HepG2 (cell line): ENCODE data around the gene HIGD1A. TPM values are rescaled to one million over a fixed set of nuclear protein-coding genes. Genes with fewer than 3 reads are reported as not detected.
A peak's percentile ranks its signal among the peaks of the same experiment; 100 is the strongest.

Experiments used
- ATAC-seq: fragments of 200-7000 bp; cut with Tn5 transposase; 3 replicates; pipeline ENCODE4 v1.9.1; 2020; ENCODE audit warnings: mild to moderate bottlenecking, moderate library complexity
- BruUV-seq: library from RNA; stranded (reverse); fragments of 400-500 nt; replicated peaks from 2 replicates; lab custom pipeline; 2021; lab: Mats Ljungman, UMichigan
- CTCF ChIA-PET: fragments of 300-600 bp; formaldehyde crosslinking; extraction: SDS; loops from one replicate; lab custom pipeline; 2021; ENCODE audit warnings: low total read pairs, inconsistent platforms, low intra/inter-chr PET ratio; lab: Yijun Ruan, JAX
- POLR2A ChIA-PET: fragments of 350-600 bp; sonication (Branson Sonifier 250); formaldehyde crosslinking; loops from one replicate; lab custom pipeline; 2020; ENCODE audit warnings: antibody characterized with exemption, inconsistent platforms; lab: Yijun Ruan, JAX
- DNase-seq: peaks from one replicate; pipeline ENCODE4 v3.0.0-alpha.2; 2015; ENCODE audit warnings: low spot score
- FAIRE-seq: peaks from 3 replicates; lab custom pipeline; 2011; peaks lifted over from hg19 to GRCh38; lab: Jason Lieb, UNC
- H2AFZ ChIP-seq: one replicate; pipeline ENCODE4 v1.6.1; 2011; ENCODE audit warnings: low read length, inconsistent platforms
- H3K27ac ChIP-seq: fragments of 300-600 bp; 3 replicates; pipeline ENCODE4 v1.8.0; 2011; ENCODE audit warnings: mixed run types, mild to moderate bottlenecking, mixed read lengths, low read length, inconsistent platforms; ENCODE audit not compliant: insufficient read depth; ENCODE audit errors: extremely low read length
- H3K27me3 ChIP-seq, 2 experiments: fragments of 200-600 bp in 1 of 2; 2 replicates in 1 of 2; 3 replicates in 1 of 2; pipeline versions ENCODE4 v1.6.0 to v1.8.0; 2011; ENCODE audit warnings: low read length in 2 of 2, mild to moderate bottlenecking in 2 of 2, moderate library complexity in 2 of 2, inconsistent platforms in 1 of 2; ENCODE audit not compliant: insufficient read depth in 2 of 2, control insufficient read depth in 1 of 2
- H3K36me3 ChIP-seq, 2 experiments: fragments of 200-600 bp in 1 of 2; replicated peaks in 1 of 2; 2 replicates in 1 of 2; 3 replicates in 1 of 2; pipeline versions ENCODE4 v1.5.1 to v1.8.0; 2011; ENCODE audit warnings: low read length in 2 of 2, inconsistent platforms in 1 of 2; ENCODE audit not compliant: insufficient read depth in 2 of 2, control insufficient read depth in 1 of 2
- H3K4me1 ChIP-seq: 2 replicates; pipeline ENCODE4 v1.5.1; 2012; ENCODE audit warnings: low read length, inconsistent platforms; ENCODE audit not compliant: insufficient read depth
- H3K4me2 ChIP-seq: 2 replicates; pipeline ENCODE4 v1.6.0; 2011; ENCODE audit warnings: low read depth, low read length, inconsistent platforms
- H3K4me3 ChIP-seq, 3 experiments: fragments of 200-600 bp in 1 of 3; sonication (generic), shearing (Covaris generic) in 1 of 3; replicated peaks in 1 of 3; 2 replicates each; pipeline ENCODE4 v1.5.1; 2011 to 2016; ENCODE audit warnings: low read length in 3 of 3, inconsistent platforms in 2 of 3, low read depth in 2 of 3, mild to moderate bottlenecking in 2 of 3, control low read depth in 1 of 3, mixed read lengths in 1 of 3; ENCODE audit not compliant: insufficient read depth in 1 of 3
- H3K79me2 ChIP-seq: one replicate; pipeline ENCODE4 v1.6.1; 2011; ENCODE audit warnings: low read length, inconsistent platforms; ENCODE audit not compliant: insufficient read depth
- H3K9ac ChIP-seq: 2 replicates; pipeline ENCODE4 v1.6.0; 2011; ENCODE audit warnings: mild to moderate bottlenecking, low read depth, low read length, inconsistent platforms; ENCODE audit not compliant: insufficient read depth
- H3K9me3 ChIP-seq: 2 replicates; pipeline ENCODE4 v1.5.1; 2012; ENCODE audit warnings: mild to moderate bottlenecking, low read length
- H4K20me1 ChIP-seq: 2 replicates; pipeline ENCODE4 v1.6.0; 2011; ENCODE audit warnings: inconsistent platforms, mild to moderate bottlenecking, low read length, moderate library complexity; ENCODE audit not compliant: insufficient read depth
- DNMT3B ChIP-seq: conservative IDR thresholded peaks from 2 replicates; pipeline ENCODE4 v1.6.1; 2016; ENCODE audit warnings: missing biosample characterization, control low read depth
- FOXA1 ChIP-seq, 2 experiments: fragments of 450-650 bp in 1 of 2; sonication (generic) in 1 of 2; formaldehyde crosslinking in 1 of 2; IDR thresholded peaks; 2 replicates each; pipeline versions ENCODE4 v1.4.0 to v1.6.1; 2016 to 2020; ENCODE audit warnings: missing genetic modification reagents in 1 of 2
- HNF4G ChIP-seq, 2 experiments: sonication (generic) in 1 of 2; formaldehyde crosslinking in 1 of 2; IDR thresholded peaks; 2 replicates each; pipeline versions ENCODE4 v1.4.0 to v1.6.1; 2011 to 2020; ENCODE audit warnings: borderline replicate concordance in 2 of 2, low read depth in 2 of 2, mild to moderate bottlenecking in 2 of 2, low read length in 1 of 2, missing genetic modification reagents in 1 of 2, moderate library complexity in 1 of 2
- SOX13 ChIP-seq, 3 experiments: fragments of 450-650 bp in 1 of 3; sonication (generic) in 1 of 3; formaldehyde crosslinking in 1 of 3; IDR thresholded peaks in 2 of 3; conservative IDR thresholded peaks in 1 of 3; 2 replicates each; pipeline versions ENCODE4 v1.5.0 to v1.6.1; 2016 to 2020; ENCODE audit warnings: antibody characterized with exemption in 1 of 3, mild to moderate bottlenecking in 1 of 3, missing compliant biosample characterization in 1 of 3, missing genetic modification reagents in 1 of 3, moderate library complexity in 1 of 3
- TBX2 ChIP-seq: sonication (generic); formaldehyde crosslinking; IDR thresholded peaks from 2 replicates; pipeline ENCODE4 v1.5.0; 2020; ENCODE audit warnings: missing genetic modification reagents, mild to moderate bottlenecking, borderline replicate concordance
- ZBTB3 ChIP-seq: sonication (generic); formaldehyde crosslinking; IDR thresholded peaks from 2 replicates; pipeline ENCODE4 v1.4.0; 2020; ENCODE audit warnings: low read depth, mild to moderate bottlenecking, moderate library complexity, missing genetic modification reagents, borderline replicate concordance
- ZNF333 ChIP-seq: sonication (generic); formaldehyde crosslinking; IDR thresholded peaks from 2 replicates; pipeline ENCODE4 v1.4.0; 2020; ENCODE audit warnings: mild to moderate bottlenecking, missing genetic modification reagents, borderline replicate concordance
- ZNF788 ChIP-seq: sonication (generic); formaldehyde crosslinking; IDR thresholded peaks from 2 replicates; pipeline ENCODE4 v1.5.0; 2020; ENCODE audit warnings: mild to moderate bottlenecking, missing genetic modification reagents, borderline replicate concordance
- WGBS: methylation state at CpG from one replicate; pipeline ENCODE4 v1.1.6; 2017; ENCODE audit warnings: low lambda C conversion rate; 5-methylcytosine and 5-hydroxymethylcytosine counted together
- in situ Hi-C: cut with HindIII; loops from 2 replicates; pipeline ENCODE4 v1.10.0; 2017; ENCODE audit warnings: low pct_unique_long_range_greater_than_20kb; ENCODE audit not compliant: extremely low pct_ligation_motif_present
- intact Hi-C: fragments of 100-400 bp; cut with micrococcal nuclease; formaldehyde crosslinking; loops from one replicate; pipeline ENCODE4 v1.10.0; 2022; ENCODE audit not compliant: unreplicated experiment
- polyA plus RNA-seq, 8 experiments: library from polyadenylated mRNA; depleted of rRNA in 3 of 8; stranded (reverse) in 7 of 8; unstranded in 1 of 8; fragments of >200 nt; fragmentation: Illumina TruSeq in 4 of 8; extraction: Trizol in 4 of 8; gene quantifications; 2 replicates each; pipeline versions ENCODE4 v1.2.1 to v1.2.3, GENCODE V29; 2011 to 2016; ENCODE audit warnings: low read depth in 4 of 8, missing spikeins in 1 of 8, mixed read lengths in 1 of 8; ENCODE audit not compliant: insufficient read depth in 1 of 8
- total RNA-seq, 5 experiments: library from RNA; depleted of rRNA; stranded (reverse); fragments of >200 nt; fragmentation: Illumina TruSeq; extraction: Trizol; gene quantifications; 2 replicates each; pipeline ENCODE4 v1.2.3, GENCODE V29; 2016; ENCODE audit warnings: low read depth in 1 of 5

Gene HIGD1A
- total and polyA plus RNA-seq, 2 of the 13 experiments (the other 11 are each of a cell fraction or from before 2014, with no cell fraction given), result 222 to 253 TPM

- TF ChIP-seq SOX13 (IDR thresholded peaks at IDR 0.05), result no peak
- peak in 1 of 2 experiments; percentile 9; a peak in 1 of 4 replicates for TF ChIP-seq SOX13 (CRISPR knock-in tag; conservative IDR thresholded peaks at IDR 0.05 in 1 of 2, IDR thresholded peaks at IDR 0.05 in 1 of 2)
- no peak for TF ChIP-seq ZNF333 (CRISPR knock-in tag)
- TF ChIP-seq, all 625 proteins: peak for 8
These were observed 35.3 kb upstream of the HIGD1A start (continued) for GRCh38 chr3:42839616-42840015.

- in situ Hi-C loops, result loop anchor here (5.0 to 25.0 kb wide), 3 partner anchors 39 to 601 kb away; partner anchors contain the start of gene CYP8B1
- no peak overlapping the region for H3K9ac ChIP-seq
- H3K9me3 ChIP-seq, result no peaks in the 10 kb centered on the region
- no peak overlapping the region for H3K27ac ChIP-seq
- no peak overlapping the region for H3K4me3 ChIP-seq
- H3K36me3 ChIP-seq, result no peaks in the 10 kb centered on the region
- ATAC-seq (no peak), DNase-seq (no peak), FAIRE-seq (no peak)
- ChIA-PET CTCF (interaction anchor here (1.4 to 1.6 kb wide), 2 partner anchors 43 to 57 kb away, joined by 9 to 12 read pairs; no protein-coding TSS in a partner anchor), POLR2A (no interaction called here)
- TF ChIP-seq DNMT3B (CRISPR knock-in tag) (no peak), ZBTB3 (CRISPR knock-in tag) (no peak), TBX2 (CRISPR knock-in tag) (no peak), ZNF788 (CRISPR knock-in tag) (no peak), HNF4G (IDR thresholded peaks at IDR 0.05; ENCODE audit: borderline replicate concordance, low read depth, low read length) (no peak), HNF4G (CRISPR knock-in tag; IDR thresholded peaks at IDR 0.05; ENCODE audit: borderline replicate concordance, low read depth) (no peak), FOXA1 (IDR thresholded peaks at IDR 0.05) (no peak), FOXA1 (CRISPR knock-in tag; IDR thresholded peaks at IDR 0.05) (no peak)
- no peaks in the 10 kb centered on the region for H4K20me1 ChIP-seq
- 89% methylated on average over 4 of the region's 4 CpGs for WGBS
- no TSS peak for BruUV-seq
- intact Hi-C loops, result loop anchor here (2.0 kb wide), 1 partner anchor 42 kb away; no protein-coding TSS in a partner anchor
- H2AFZ ChIP-seq, result no peak overlapping the region
- H3K27me3 ChIP-seq, result no peaks in the 10 kb centered on the region
- H3K4me2 ChIP-seq, result no peak overlapping the region
- H3K79me2 ChIP-seq, result no peaks in the 10 kb centered on the region
- peaks cover 30% of the 10 kb centered on the region for H3K4me1 ChIP-seq
These were observed 34.3 kb upstream of the HIGD1A start for GRCh38 chr3:42838571-42838970.
